SK-N-SH treated with all-trans-retinoic acid at 6 μM for 48 hours (cell line): ENCODE measurements around the gene ADAM23.

Experiments
- BACH2 ChIP-seq: fragments of 250-450 bp; sonication (Bioruptor Pico); IDR thresholded peaks from 2 replicates; pipeline ENCODE4 v1.9.0; 2021; ENCODE audit warnings: mild to moderate bottlenecking, borderline replicate concordance
- ESRRG ChIP-seq: fragments of 250-450 bp; sonication (Bioruptor Pico); IDR thresholded peaks from 2 replicates; pipeline ENCODE4 v1.6.1; 2021; ENCODE audit warnings: mild to moderate bottlenecking
- PPARA ChIP-seq: fragments of 250-450 bp; sonication (Bioruptor Pico); IDR thresholded peaks from 2 replicates; pipeline ENCODE4 v1.5.0; 2020; ENCODE audit warnings: mild to moderate bottlenecking, borderline replicate concordance
- ZFP3 ChIP-seq: fragments of 250-450 bp; sonication (Bioruptor Pico); IDR thresholded peaks from 2 replicates; pipeline ENCODE4 v1.5.0; 2020; ENCODE audit warnings: mild to moderate bottlenecking, moderate library complexity
- ZFP30 ChIP-seq: fragments of 450-650 bp; formaldehyde crosslinking; IDR thresholded peaks from 2 replicates; pipeline ENCODE4 v1.5.0; 2022; ENCODE audit warnings: mild to moderate bottlenecking, moderate library complexity
- ZNF70 ChIP-seq: fragments of 450-650 bp; formaldehyde crosslinking; IDR thresholded peaks from 2 replicates; pipeline ENCODE4 v1.5.0; 2020; ENCODE audit warnings: mild to moderate bottlenecking, moderate library complexity
- TF ChIP-seq, protein P1 (sequence below): fragments of 250-450 bp; sonication (Bioruptor Pico); IDR thresholded peaks from 2 replicates; pipeline ENCODE4 v1.8.0; 2020; ENCODE audit warnings: mild to moderate bottlenecking, moderate library complexity, borderline replicate concordance

DNA sequence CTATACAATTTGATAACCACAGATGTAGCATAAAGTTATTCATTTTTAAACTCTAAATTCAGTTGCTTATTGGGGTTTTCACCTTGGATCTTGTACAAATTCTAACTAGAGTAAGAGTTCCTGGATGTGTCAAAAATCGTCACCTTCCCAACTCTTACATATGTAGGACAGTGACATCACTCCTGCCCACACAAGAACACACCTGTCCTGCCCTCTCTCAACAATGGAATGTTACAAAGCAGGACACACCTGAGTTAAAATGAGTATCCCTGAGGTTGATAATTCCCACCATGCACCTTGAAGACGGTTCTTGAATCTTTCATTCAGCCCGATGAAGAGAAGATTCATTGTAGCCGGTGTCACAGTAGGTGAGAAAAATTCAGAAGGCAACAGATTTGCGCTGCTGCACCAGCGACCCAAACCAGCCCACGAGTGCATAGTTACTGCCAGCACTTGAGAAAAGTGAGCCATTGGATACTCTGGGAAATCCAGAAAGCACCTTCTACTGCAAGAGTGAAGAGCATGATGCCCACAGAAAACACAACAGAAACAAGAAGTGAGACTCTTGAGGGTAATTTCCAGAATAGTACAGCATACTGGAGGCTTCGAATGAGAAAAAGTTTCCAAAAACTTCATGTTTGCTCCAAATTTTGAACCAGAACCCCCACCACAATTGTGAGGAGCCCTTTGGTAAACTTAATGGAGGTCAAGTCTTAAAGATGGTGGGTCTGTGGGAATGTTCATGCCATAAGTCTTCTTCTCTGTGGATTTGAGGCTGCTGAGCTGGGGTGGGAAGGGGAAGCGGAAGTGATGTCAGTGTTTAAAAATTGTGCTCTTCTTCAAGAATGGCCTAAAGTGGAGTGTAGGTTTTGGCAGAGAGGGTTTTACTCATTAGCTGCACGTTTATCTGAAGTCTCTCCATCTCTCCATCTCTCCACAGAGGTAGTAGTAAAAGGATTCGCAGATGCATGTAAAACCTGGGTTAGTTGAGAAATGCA, 34.7 kb upstream of the ADAM23 start:
- TF ChIP-seq ESRRG (no peak), ZNF70 (CRISPR knock-in tag) (no peak), ZFP3 (CRISPR knock-in tag) (no peak), ZFP30 (CRISPR knock-in tag) (no peak), PPARA (no peak), BACH2 (no peak)
- TF ChIP-seq, protein P1, sequence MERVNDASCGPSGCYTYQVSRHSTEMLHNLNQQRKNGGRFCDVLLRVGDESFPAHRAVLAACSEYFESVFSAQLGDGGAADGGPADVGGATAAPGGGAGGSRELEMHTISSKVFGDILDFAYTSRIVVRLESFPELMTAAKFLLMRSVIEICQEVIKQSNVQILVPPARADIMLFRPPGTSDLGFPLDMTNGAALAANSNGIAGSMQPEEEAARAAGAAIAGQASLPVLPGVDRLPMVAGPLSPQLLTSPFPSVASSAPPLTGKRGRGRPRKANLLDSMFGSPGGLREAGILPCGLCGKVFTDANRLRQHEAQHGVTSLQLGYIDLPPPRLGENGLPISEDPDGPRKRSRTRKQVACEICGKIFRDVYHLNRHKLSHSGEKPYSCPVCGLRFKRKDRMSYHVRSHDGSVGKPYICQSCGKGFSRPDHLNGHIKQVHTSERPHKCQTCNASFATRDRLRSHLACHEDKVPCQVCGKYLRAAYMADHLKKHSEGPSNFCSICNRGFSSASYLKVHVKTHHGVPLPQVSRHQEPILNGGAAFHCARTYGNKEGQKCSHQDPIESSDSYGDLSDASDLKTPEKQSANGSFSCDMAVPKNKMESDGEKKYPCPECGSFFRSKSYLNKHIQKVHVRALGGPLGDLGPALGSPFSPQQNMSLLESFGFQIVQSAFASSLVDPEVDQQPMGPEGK (CRISPR knock-in tag), result no peak
